ENCODE results near the gene ENPEP.
A peak's percentile ranks its signal among the peaks of the same experiment; 100 is the strongest.

DNA sequence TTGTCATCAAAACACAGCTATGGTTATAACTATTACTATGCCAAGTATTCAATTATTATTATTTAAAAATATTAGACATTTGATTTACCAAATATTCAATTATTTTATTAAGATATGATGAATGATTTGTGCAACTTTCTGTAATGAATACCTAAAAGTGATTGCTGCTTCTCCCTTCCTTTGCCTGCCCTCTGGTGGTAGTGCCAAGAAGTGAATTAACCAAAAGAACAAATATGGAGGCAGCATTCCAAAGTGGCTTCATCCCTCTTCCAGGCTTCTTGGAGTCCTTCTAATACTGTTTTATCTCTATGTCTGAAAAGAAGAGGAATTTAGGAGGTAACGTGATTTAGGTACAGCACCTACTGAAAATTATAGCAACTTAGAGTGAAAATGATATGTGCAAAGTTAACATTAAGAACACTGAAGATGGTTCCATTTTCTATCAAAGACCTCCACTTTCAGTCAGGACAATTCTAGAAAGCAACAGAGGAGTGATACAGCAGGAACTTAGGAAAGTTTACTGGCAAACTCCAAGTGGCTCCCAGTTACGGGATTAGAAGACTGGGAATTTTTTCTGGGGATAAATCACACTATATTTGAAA is 43.0 kb downstream of the ENPEP start:
- TF ChIP-seq, protein P1, sequence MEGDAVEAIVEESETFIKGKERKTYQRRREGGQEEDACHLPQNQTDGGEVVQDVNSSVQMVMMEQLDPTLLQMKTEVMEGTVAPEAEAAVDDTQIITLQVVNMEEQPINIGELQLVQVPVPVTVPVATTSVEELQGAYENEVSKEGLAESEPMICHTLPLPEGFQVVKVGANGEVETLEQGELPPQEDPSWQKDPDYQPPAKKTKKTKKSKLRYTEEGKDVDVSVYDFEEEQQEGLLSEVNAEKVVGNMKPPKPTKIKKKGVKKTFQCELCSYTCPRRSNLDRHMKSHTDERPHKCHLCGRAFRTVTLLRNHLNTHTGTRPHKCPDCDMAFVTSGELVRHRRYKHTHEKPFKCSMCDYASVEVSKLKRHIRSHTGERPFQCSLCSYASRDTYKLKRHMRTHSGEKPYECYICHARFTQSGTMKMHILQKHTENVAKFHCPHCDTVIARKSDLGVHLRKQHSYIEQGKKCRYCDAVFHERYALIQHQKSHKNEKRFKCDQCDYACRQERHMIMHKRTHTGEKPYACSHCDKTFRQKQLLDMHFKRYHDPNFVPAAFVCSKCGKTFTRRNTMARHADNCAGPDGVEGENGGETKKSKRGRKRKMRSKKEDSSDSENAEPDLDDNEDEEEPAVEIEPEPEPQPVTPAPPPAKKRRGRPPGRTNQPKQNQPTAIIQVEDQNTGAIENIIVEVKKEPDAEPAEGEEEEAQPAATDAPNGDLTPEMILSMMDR (IDR thresholded peaks at IDR 0.05 in 4 of 5, conservative IDR thresholded peaks at IDR 0.05 in 1 of 5) = peak; percentile 47 to 72 (median 53)
- TF ChIP-seq POLR2A (IDR thresholded peaks at IDR 0.05) = no peak
